PC-3 (cell line): ENCODE measurements around the gene CCNK. TPM values are rescaled to one million over a fixed set of nuclear protein-coding genes. Genes with fewer than 3 reads are reported as not detected.

ENCODE experiments used
- ATAC-seq: fragments of 200-7000 bp; cut with Tn5 transposase; 2 replicates; pipeline ENCODE4 v1.9.1; 2020; ENCODE audit warnings: mild to moderate bottlenecking, moderate library complexity
- BruUV-seq: library from RNA; stranded (reverse); fragments of 400-500 nt; replicated peaks from 2 replicates; lab custom pipeline; 2021; lab: Mats Ljungman, UMichigan
- CTCF ChIA-PET: fragments of 300-600 bp; sonication (Branson Sonifier 250); formaldehyde crosslinking; loops from one replicate; lab custom pipeline; 2022; ENCODE audit warnings: antibody characterized with exemption; lab: Charles Lee
- POLR2A ChIA-PET: fragments of 300-600 bp; sonication (Branson Sonifier 250); formaldehyde crosslinking; loops from one replicate; lab custom pipeline; 2022; ENCODE audit warnings: antibody characterized with exemption; ENCODE audit not compliant: unreplicated experiment; lab: Charles Lee
- DNase-seq: peaks from one replicate; pipeline ENCODE4 v3.0.0-alpha.2; 2015
- H2AFZ ChIP-seq: fragments of 300-600 bp; sonication (generic); 2 replicates; pipeline ENCODE4 v1.6.0; 2016; ENCODE audit warnings: antibody characterized with exemption, low read length
- H3F3A ChIP-seq: fragments of 300-600 bp; sonication (generic); one replicate; pipeline ENCODE4 v1.6.0; 2017; ENCODE audit warnings: antibody characterized with exemption, low read length, control low read depth, mild to moderate bottlenecking; ENCODE audit not compliant: unreplicated experiment
- H3K27ac ChIP-seq: fragments of 300-600 bp; sonication (generic); 2 replicates; pipeline ENCODE4 v1.5.1; 2016; ENCODE audit warnings: mild to moderate bottlenecking, low read length
- H3K27me3 ChIP-seq: fragments of 300-600 bp; sonication (generic); 2 replicates; pipeline ENCODE4 v1.6.1; 2016; ENCODE audit warnings: low read length, mixed read lengths
- H3K36me3 ChIP-seq: fragments of 300-600 bp; sonication (generic); 2 replicates; pipeline ENCODE4 v1.6.1; 2016; ENCODE audit warnings: low read depth, mixed run types, low read length, mixed read lengths
- H3K4me1 ChIP-seq: fragments of 300-600 bp; sonication (generic); 2 replicates; pipeline ENCODE4 v1.5.1; 2016; ENCODE audit warnings: low read length; ENCODE audit not compliant: insufficient read depth
- H3K4me2 ChIP-seq: fragments of 300-600 bp; sonication (generic); 2 replicates; pipeline ENCODE4 v1.6.0; 2016; ENCODE audit warnings: low read length
- H3K4me3 ChIP-seq: fragments of 300-600 bp; sonication (generic); 2 replicates; pipeline ENCODE4 v1.5.1; 2016; ENCODE audit warnings: mild to moderate bottlenecking, low read length, mixed read lengths
- H3K79me2 ChIP-seq: fragments of 300-600 bp; sonication (generic); 2 replicates; pipeline ENCODE4 v1.6.1; 2017; ENCODE audit warnings: low read length, mixed read lengths
- H3K9ac ChIP-seq: fragments of 300-600 bp; sonication (generic); 2 replicates; pipeline ENCODE4 v1.6.0; 2016; ENCODE audit warnings: mild to moderate bottlenecking, low read length
- H3K9me2 ChIP-seq: fragments of 300-600 bp; sonication (generic); replicated peaks from 2 replicates; pipeline ENCODE4 v1.6.1; 2016; ENCODE audit warnings: mixed run types, low read length, mixed read lengths
- H3K9me3 ChIP-seq: fragments of 300-600 bp; sonication (generic); 2 replicates; pipeline ENCODE4 v1.6.1; 2016; ENCODE audit warnings: low read length, mixed read lengths
- H4K20me1 ChIP-seq: fragments of 300-600 bp; sonication (generic); 2 replicates; pipeline ENCODE4 v1.6.1; 2016; ENCODE audit warnings: low read length, mixed read lengths
- CTCF ChIP-seq: fragments of 300-600 bp; sonication (generic); conservative IDR thresholded peaks from 2 replicates; pipeline ENCODE4 v1.5.1; 2017; ENCODE audit warnings: antibody characterized with exemption, low read depth, mild to moderate bottlenecking, low read length
- EZH2 ChIP-seq: fragments of 300-600 bp; sonication (generic); IDR thresholded peaks from one replicate; pipeline ENCODE4 v1.6.1; 2017; ENCODE audit warnings: antibody characterized with exemption, mild to moderate bottlenecking, low read length; ENCODE audit not compliant: unreplicated experiment
- EZH2phosphoT487 ChIP-seq: fragments of 300-600 bp; sonication (generic); IDR thresholded peaks from 2 replicates; pipeline ENCODE4 v1.6.1; 2018; ENCODE audit warnings: mild to moderate bottlenecking, antibody characterized with exemption, low read length, borderline replicate concordance
- intact Hi-C: fragments of 100-400 bp; cut with micrococcal nuclease; formaldehyde crosslinking; loops from 2 replicates; pipeline ENCODE4 v1.9.0; 2023
- total RNA-seq: library from RNA; depleted of rRNA; stranded (reverse); fragments of >200 nt; gene quantifications from 2 replicates; pipeline ENCODE4 v1.2.3, GENCODE V29; 2014

The CCNK gene
- total RNA-seq, 1 experiment from 2014 or later, result 26.2 TPM

- Histone ChIP-seq H3K27me3 (no peaks in the 10 kb centered on the region), H3K36me3 (no peaks in the 10 kb centered on the region), H3K79me2 (peaks cover 91% of the 10 kb centered on the region), H2AFZ (no peak overlapping the region), H3F3A (no peaks in the 10 kb centered on the region), H3K4me2 (no peak overlapping the region), H3K4me1 (peaks cover 13% of the 10 kb centered on the region), H3K9ac (no peak overlapping the region), H4K20me1 (peaks cover 28% of the 10 kb centered on the region; the same call in 1 of the 2 replicates), H3K9me2 (no peaks in the 10 kb centered on the region), H3K4me3 (no peak overlapping the region), H3K27ac (no peak overlapping the region), H3K9me3 (no peaks in the 10 kb centered on the region)
- POLR2A ChIA-PET, result no interaction called here
- CTCF ChIA-PET, result no interaction called here
- BruUV-seq, result no TSS peak
- no peak for DNase-seq
- TF ChIP-seq EZH2 (no peak), EZH2phosphoT487 (no peak), CTCF (no peak)
- ATAC-seq, result no peak
- intact Hi-C loops, result no loop called here
Observed at GRCh38 chr14:99556134-99556791, 75.1 kb downstream of the CCNK start.

GRCh38 chr14:99559286-99559990, 78.2 kb downstream of the CCNK start:
- ChIA-PET POLR2A (no interaction called here), CTCF (no interaction called here)
- H3K79me2 ChIP-seq, result peaks cover 93% of the 10 kb centered on the region
- no peaks in the 10 kb centered on the region for H3F3A ChIP-seq
- H3K27ac ChIP-seq, result no peak overlapping the region
- no peaks in the 10 kb centered on the region for H3K9me2 ChIP-seq
- intact Hi-C loops, result no loop called here
- H3K36me3 ChIP-seq, result no peaks in the 10 kb centered on the region
- BruUV-seq, result no TSS peak
- no peak for ATAC-seq
- H3K4me2 ChIP-seq, result no peak overlapping the region
- no peak for DNase-seq
- no peaks in the 10 kb centered on the region for H3K9me3 ChIP-seq
- peaks cover 27% of the 10 kb centered on the region; the same call in 1 of the 2 replicates for H4K20me1 ChIP-seq
- no peak overlapping the region for H3K9ac ChIP-seq
- H3K4me1 ChIP-seq, result peaks cover 35% of the 10 kb centered on the region
- no peak overlapping the region for H2AFZ ChIP-seq
- H3K4me3 ChIP-seq, result no peak overlapping the region
- H3K27me3 ChIP-seq, result no peaks in the 10 kb centered on the region
- TF ChIP-seq EZH2phosphoT487, result no peak
- no peak for TF ChIP-seq CTCF
- TF ChIP-seq EZH2, result no peak

- H3K9me2 ChIP-seq, result no peaks in the 10 kb centered on the region
- ChIA-PET POLR2A (no interaction called here), CTCF (no interaction called here)
- no peaks in the 10 kb centered on the region for H3K9me3 ChIP-seq
- H3K4me1 ChIP-seq, result peaks cover 36% of the 10 kb centered on the region
- no peak overlapping the region for H3K4me3 ChIP-seq
- intact Hi-C loops, result loop anchor here (5.0 kb wide), 1 partner anchor 38 kb away; no protein-coding TSS in a partner anchor
- no peak overlapping the region for H2AFZ ChIP-seq
- H3K79me2 ChIP-seq, result peaks cover 93% of the 10 kb centered on the region
- no peak overlapping the region for H3K27ac ChIP-seq
- H4K20me1 ChIP-seq, result peaks cover 23% of the 10 kb centered on the region
- ATAC-seq, result no peak
- DNase-seq, result no peak
- H3K36me3 ChIP-seq, result no peaks in the 10 kb centered on the region
- H3K9ac ChIP-seq, result no peak overlapping the region
- TF ChIP-seq CTCF, result no peak
- TF ChIP-seq EZH2phosphoT487, result no peak
- no peak for TF ChIP-seq EZH2
- H3K4me2 ChIP-seq, result no peak overlapping the region
- no peaks in the 10 kb centered on the region for H3K27me3 ChIP-seq
- H3F3A ChIP-seq, result no peaks in the 10 kb centered on the region
- no TSS peak for BruUV-seq
Observed at GRCh38 chr14:99560403-99560802, 79.2 kb downstream of the CCNK start.
